Measurements from ENCODE around the gene RPL31.

DNA sequence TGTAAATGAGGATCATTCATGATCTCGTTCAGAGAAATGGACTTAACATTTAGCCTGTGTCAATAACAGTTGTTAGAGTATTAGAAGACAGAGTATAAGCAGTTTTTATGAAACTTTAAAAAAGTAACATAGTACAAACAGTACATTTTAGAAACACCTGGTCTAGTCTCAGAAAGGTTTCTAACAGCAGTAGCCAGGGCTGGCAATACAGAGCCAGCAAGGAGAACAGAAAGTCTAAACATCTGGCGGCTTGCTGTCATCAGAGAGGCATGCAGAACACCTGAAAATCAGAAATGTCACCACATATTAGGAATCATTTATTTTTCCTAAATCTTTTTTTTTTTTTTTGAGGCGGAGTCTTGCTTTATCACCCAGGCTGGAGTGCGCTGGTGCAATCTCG, 50.1 kb downstream of the RPL31 start:
- TF ChIP-seq, protein P1, sequence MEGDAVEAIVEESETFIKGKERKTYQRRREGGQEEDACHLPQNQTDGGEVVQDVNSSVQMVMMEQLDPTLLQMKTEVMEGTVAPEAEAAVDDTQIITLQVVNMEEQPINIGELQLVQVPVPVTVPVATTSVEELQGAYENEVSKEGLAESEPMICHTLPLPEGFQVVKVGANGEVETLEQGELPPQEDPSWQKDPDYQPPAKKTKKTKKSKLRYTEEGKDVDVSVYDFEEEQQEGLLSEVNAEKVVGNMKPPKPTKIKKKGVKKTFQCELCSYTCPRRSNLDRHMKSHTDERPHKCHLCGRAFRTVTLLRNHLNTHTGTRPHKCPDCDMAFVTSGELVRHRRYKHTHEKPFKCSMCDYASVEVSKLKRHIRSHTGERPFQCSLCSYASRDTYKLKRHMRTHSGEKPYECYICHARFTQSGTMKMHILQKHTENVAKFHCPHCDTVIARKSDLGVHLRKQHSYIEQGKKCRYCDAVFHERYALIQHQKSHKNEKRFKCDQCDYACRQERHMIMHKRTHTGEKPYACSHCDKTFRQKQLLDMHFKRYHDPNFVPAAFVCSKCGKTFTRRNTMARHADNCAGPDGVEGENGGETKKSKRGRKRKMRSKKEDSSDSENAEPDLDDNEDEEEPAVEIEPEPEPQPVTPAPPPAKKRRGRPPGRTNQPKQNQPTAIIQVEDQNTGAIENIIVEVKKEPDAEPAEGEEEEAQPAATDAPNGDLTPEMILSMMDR (conservative IDR thresholded peaks at IDR 0.05) = no peak
- TF ChIP-seq ZFX (IDR thresholded peaks at IDR 0.05) = no peak

Data from C4-2B (cell line).